Retina (tissue), 1 donor: ENCODE results near the gene CFAP97D1.

ENCODE experiments used
- DNase-seq: peaks from one replicate; pipeline ENCODE4 v3.0.0-alpha.2; 2016

Gene CFAP97D1

GRCh38 chr17:43830510-43831140, 50.4 kb downstream of the CFAP97D1 start:
- DNase-seq = no peak

GRCh38 chr17:43831633-43832032, 51.4 kb downstream of the CFAP97D1 start:
- no peak for DNase-seq

GRCh38 chr17:43832168-43832975, 52.1 kb downstream of the CFAP97D1 start:
- DNase-seq = peak; percentile 63

GRCh38 chr17:43832976-43833829, 53.0 kb downstream of the CFAP97D1 start, which contains the start of gene MPP3:
Gene MPP3, minus strand, starts transcription at chr17:43833146. Its CDS starts 1,240 bp downstream, at chr17:43831906.
- peak; percentile 86 for DNase-seq

- no peak for DNase-seq
Observed at GRCh38 chr17:43834106-43834505, 53.9 kb downstream of the CFAP97D1 start.
